Left ventricle myocardium inferior (tissue), 1 donor: ENCODE data around the gene SMIM43. TPM values are rescaled to one million over a fixed set of nuclear protein-coding genes. Genes with fewer than 3 reads are reported as not detected.
A peak's percentile ranks its signal among the peaks of the same experiment; 100 is the strongest.

Experiments used
- DNase-seq: peaks from one replicate; pipeline ENCODE4 v3.0.0-alpha.2; 2020
- H3K27ac ChIP-seq: fragments of 200-600 bp; replicated peaks from 2 replicates; pipeline ENCODE4 v1.8.0; 2021
- H3K27me3 ChIP-seq: fragments of 200-600 bp; 2 replicates; pipeline ENCODE4 v1.8.0; 2021; ENCODE audit warnings: low read depth
- H3K36me3 ChIP-seq: fragments of 200-600 bp; 2 replicates; pipeline ENCODE4 v1.8.0; 2021
- H3K4me1 ChIP-seq: fragments of 200-600 bp; 2 replicates; pipeline ENCODE4 v1.8.0; 2021
- H3K4me3 ChIP-seq: fragments of 200-600 bp; 2 replicates; pipeline ENCODE4 v1.8.0; 2021; ENCODE audit warnings: mild to moderate bottlenecking, moderate library complexity
- H3K9me3 ChIP-seq: fragments of 200-600 bp; replicated peaks from 2 replicates; pipeline ENCODE4 v1.8.0; 2021
- intact Hi-C: fragments of 100-400 bp; cut with micrococcal nuclease; formaldehyde crosslinking; loops from one replicate; pipeline ENCODE4 v1.11.0; 2022
- total RNA-seq: library from RNA; stranded (reverse); fragmentation: NEBNext Ultra II Directional; extraction: Animal tissue kit (Norgen Biotek cat#: 25700); gene quantifications from one replicate; pipeline ENCODE4 v1.2.1, GENCODE V29; 2021
- TF ChIP-seq, protein P1 (sequence below): fragments of 200-600 bp; IDR thresholded peaks from 2 replicates; pipeline ENCODE4 v1.8.0; 2021; ENCODE audit warnings: antibody characterized with exemption, mild to moderate bottlenecking, borderline replicate concordance
- donor health status: DM: no; HTN: yes; CAD: no; lungs with severe emphysema.

SMIM43 gene
- total RNA-seq, 1 donor from 2014 or later, result not detected

DNA sequence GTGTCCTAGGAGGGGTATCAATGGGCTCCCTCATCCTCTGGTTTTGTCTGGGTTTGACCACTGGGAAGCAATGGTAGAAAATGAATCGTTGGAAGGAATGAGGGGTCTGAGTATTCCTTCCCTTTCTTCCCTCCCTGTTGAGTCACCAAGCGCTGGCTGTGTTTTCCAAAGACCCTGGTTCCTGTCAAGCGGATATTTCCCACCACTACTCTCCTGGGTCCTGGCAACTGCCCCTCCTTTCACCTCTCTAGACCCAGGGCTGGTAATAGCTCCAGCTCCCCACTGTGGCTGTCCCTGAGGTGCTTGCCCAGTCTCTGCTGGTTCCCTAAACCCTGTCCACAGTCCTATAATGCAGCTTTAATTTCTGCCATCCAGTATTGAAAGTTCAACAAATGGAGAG lies 22.2 kb downstream of the SMIM43 start:
- no peak for DNase-seq
- TF ChIP-seq, protein P1, sequence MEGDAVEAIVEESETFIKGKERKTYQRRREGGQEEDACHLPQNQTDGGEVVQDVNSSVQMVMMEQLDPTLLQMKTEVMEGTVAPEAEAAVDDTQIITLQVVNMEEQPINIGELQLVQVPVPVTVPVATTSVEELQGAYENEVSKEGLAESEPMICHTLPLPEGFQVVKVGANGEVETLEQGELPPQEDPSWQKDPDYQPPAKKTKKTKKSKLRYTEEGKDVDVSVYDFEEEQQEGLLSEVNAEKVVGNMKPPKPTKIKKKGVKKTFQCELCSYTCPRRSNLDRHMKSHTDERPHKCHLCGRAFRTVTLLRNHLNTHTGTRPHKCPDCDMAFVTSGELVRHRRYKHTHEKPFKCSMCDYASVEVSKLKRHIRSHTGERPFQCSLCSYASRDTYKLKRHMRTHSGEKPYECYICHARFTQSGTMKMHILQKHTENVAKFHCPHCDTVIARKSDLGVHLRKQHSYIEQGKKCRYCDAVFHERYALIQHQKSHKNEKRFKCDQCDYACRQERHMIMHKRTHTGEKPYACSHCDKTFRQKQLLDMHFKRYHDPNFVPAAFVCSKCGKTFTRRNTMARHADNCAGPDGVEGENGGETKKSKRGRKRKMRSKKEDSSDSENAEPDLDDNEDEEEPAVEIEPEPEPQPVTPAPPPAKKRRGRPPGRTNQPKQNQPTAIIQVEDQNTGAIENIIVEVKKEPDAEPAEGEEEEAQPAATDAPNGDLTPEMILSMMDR, result no peak
- Histone ChIP-seq H3K9me3 (no peaks in the 10 kb centered on the region), H3K27ac (no peak overlapping the region), H3K4me3 (no peak overlapping the region), H3K27me3 (no peaks in the 10 kb centered on the region), H3K36me3 (no peaks in the 10 kb centered on the region), H3K4me1 (peaks cover 27% of the 10 kb centered on the region)
- intact Hi-C loops, result no loop called here

DNA sequence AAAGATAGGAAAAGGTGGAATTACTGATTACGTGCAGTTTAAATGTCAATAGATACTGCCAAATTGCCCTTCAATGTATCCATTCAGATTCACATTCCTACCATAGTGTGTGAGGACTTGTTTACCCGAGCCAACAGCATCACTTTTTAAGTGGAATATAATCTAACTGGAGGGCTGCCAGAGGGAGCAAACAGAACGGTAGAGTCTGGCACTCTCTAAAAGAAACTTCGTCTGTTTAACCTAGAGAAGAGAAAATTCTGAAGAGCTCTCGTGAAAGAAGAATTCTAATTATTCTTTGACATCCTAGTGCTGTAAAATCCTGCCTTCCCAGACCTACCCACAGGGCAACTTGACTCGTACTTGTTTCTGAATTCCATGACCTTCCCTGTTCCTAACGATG lies 23.2 kb downstream of the SMIM43 start:
- Histone ChIP-seq H3K4me1 (peaks cover 28% of the 10 kb centered on the region), H3K4me3 (no peak overlapping the region), H3K27ac (no peak overlapping the region), H3K27me3 (no peaks in the 10 kb centered on the region), H3K9me3 (no peaks in the 10 kb centered on the region), H3K36me3 (no peaks in the 10 kb centered on the region)
- TF ChIP-seq, protein P1, result no peak
- no peak for DNase-seq
- intact Hi-C loops, result no loop called here

DNA sequence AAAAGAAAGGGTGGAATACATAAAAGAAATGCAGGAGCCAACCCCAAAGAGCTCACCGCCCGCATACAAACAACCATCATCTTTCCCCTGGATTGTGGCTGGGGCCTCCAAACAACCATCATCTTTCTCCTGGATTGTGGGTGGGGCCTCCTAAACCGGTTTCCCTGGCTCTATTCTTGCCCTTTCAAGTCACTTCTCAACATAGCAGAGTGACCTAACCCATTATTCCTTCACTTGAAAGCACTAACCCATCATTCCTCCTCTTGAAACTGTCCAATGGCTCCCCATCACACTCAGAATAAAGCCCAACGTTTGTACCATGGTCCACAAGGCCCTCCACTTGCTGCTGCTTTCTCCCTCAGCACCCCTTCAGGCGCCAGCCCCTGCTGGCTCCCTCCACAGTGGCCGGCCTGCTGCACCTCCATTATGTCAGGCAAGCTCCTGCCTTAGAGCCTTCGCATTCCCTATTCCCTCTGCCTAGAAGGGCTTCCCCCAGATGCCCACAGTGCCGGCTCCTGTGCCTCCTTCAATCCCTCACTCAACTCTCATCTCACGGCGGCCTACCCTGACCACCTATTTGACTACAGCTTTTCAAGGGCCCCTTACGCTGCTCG lies 24.1 kb downstream of the SMIM43 start:
- intact Hi-C loops, result no loop called here
- Histone ChIP-seq H3K4me3 (no peak overlapping the region), H3K27ac (no peak overlapping the region), H3K36me3 (no peaks in the 10 kb centered on the region), H3K27me3 (no peaks in the 10 kb centered on the region), H3K4me1 (peaks cover 28% of the 10 kb centered on the region), H3K9me3 (no peaks in the 10 kb centered on the region)
- DNase-seq, result no peak
- TF ChIP-seq, protein P1, result no peak

DNA sequence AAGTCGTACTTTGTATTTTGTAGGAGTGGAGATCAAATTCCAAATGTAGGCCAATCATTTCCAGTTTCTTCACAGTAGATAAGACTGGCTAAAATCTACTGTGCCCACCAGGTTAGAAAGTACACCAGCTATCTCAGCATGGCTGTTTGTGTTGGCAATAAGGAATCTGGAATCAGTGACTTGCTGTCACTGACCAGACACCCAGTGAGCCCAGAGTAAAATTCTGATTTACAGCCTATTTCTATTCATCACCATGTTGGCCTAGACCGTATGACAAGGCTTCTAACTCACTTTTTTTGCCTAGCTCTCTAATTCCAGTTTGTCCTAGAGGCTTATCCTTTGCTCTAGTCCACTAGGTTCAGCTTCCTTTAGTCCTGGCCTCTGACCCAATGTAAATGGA lies 25.4 kb downstream of the SMIM43 start:
- H3K9me3 ChIP-seq, result no peaks in the 10 kb centered on the region
- no peak for DNase-seq
- H3K36me3 ChIP-seq, result no peaks in the 10 kb centered on the region
- intact Hi-C loops, result no loop called here
- TF ChIP-seq, protein P1, result no peak
- peak overlapping the region; percentile 11 for H3K27ac ChIP-seq
- no peak overlapping the region for H3K4me3 ChIP-seq
- H3K27me3 ChIP-seq, result no peaks in the 10 kb centered on the region
- H3K4me1 ChIP-seq, result peaks cover 28% of the 10 kb centered on the region

DNA sequence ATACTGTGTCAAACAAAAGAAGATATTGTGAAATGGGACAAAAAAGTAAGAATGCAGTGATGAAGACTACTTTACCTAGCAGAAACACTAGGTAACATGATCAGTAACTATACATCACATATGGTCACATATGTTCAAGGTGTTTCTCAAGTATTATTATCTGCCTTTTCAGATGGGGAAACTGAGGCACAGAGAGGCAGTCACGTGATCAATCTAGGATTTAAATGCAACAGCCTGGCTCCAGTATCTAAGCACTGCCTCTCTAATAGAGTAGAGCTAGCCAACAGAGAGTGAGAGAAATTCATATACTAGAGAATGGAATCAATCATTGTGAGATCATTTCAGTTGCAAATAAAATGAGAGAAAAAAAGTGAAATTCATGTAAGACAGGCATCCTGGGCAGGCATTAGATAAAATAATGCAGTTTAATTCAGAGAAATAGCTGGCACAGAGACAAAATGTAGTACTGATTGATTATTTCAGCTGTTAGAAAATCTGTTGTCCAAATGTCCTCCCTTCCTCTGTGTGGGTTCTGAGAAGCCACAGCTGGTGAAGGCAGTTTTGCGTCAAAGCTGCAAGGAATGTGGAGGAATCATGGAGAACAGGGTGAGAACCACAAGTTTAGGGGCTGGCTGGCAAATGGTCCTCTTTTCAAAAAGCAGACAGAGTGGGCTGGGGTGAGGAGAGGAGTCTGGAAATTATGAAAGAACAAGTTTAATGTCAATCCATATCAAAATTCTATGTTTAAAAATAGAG lies 26.0 kb downstream of the SMIM43 start:
- Histone ChIP-seq H3K4me1 (peaks cover 28% of the 10 kb centered on the region), H3K36me3 (no peaks in the 10 kb centered on the region), H3K9me3 (no peaks in the 10 kb centered on the region), H3K27ac (peak overlapping the region; percentile 11), H3K4me3 (no peak overlapping the region), H3K27me3 (no peaks in the 10 kb centered on the region)
- TF ChIP-seq, protein P1, result no peak
- intact Hi-C loops, result no loop called here
- DNase-seq, result no peak
